Measurements from ENCODE around the gene KLHL4. TPM values are rescaled to one million over a fixed set of nuclear protein-coding genes. Genes with fewer than 3 reads are reported as not detected.

The KLHL4 gene
- total and polyA plus RNA-seq, 2 of the 8 experiments (the other 6 are each of a cell fraction or from before 2014, with no cell fraction given): 8.8 to 16.0 TPM

- Histone ChIP-seq H3K4me2 (ENCODE audit: insufficient read depth in 1 of 2, low read depth in 2 of 2, low read length in 2 of 2) (no peak overlapping the region), H2BK20ac (ENCODE audit: low read length) (no peak overlapping the region), H2BK15ac (ENCODE audit: low read length) (no peak overlapping the region), H3K56ac (replicated peaks; ENCODE audit: insufficient read length, low read depth, low read length) (no peak overlapping the region), H4K5ac (ENCODE audit: insufficient read length, low read depth, low read length) (no peak overlapping the region), H3K27ac (ENCODE audit: low read depth, low read length) (no peak overlapping the region), H3K4ac (replicated peaks; ENCODE audit: insufficient read length, low read depth, low read length) (no peak overlapping the region), H2BK5ac (ENCODE audit: low read depth, low read length) (no peak overlapping the region), H3K9ac (replicated peaks in 1 of 4; ENCODE audit: extremely low read depth in 1 of 4, low read depth in 3 of 4, low read length in 3 of 4) (no peak overlapping the region), H2BK12ac (ENCODE audit: low read depth, low read length) (no peak overlapping the region), H3K4me1 (replicated peaks in 1 of 4; ENCODE audit: control insufficient read depth in 3 of 4, insufficient read depth in 4 of 4, low read length in 3 of 4) (no peaks in the 10 kb centered on the region), H3K18ac (ENCODE audit: extremely low read depth, low read length) (no peak overlapping the region), H3K79me1 (ENCODE audit: low read depth, low read length) (no peaks in the 10 kb centered on the region), H3K23me2 (ENCODE audit: low read depth, low read length) (no peaks in the 10 kb centered on the region), H3K14ac (ENCODE audit: insufficient read length) (no peak overlapping the region), H3K23ac (ENCODE audit: insufficient read length) (no peak overlapping the region), H4K91ac (replicated peaks; ENCODE audit: insufficient read length, low read length) (no peak overlapping the region), H3K79me2 (ENCODE audit: control insufficient read depth in 1 of 2, insufficient read depth in 2 of 2, low read length in 2 of 2) (no peaks in the 10 kb centered on the region; a peak in 1 of 4 replicates), H3K27me3 (replicated peaks in 1 of 4; ENCODE audit: control insufficient read depth in 3 of 4, extremely low read depth in 1 of 4, insufficient read depth in 3 of 4, low read length in 3 of 4) (no peaks in the 10 kb centered on the region), H3K4me3 (ENCODE audit: extremely low read depth in 1 of 4, insufficient read depth in 2 of 4, low read depth in 3 of 4, low read length in 4 of 4) (no peak overlapping the region), H3K36me3 (ENCODE audit: control insufficient read depth in 2 of 4, insufficient read depth in 4 of 4, low read length in 3 of 4) (no peaks in the 10 kb centered on the region), H3K9me3 (ENCODE audit: insufficient read depth in 2 of 2, low read depth in 1 of 2, low read length in 1 of 2) (no peaks in the 10 kb centered on the region), H4K8ac (ENCODE audit: extremely low read depth, insufficient read depth, low read length) (no peak overlapping the region), H2BK120ac (replicated peaks; ENCODE audit: low read depth, low read length) (no peak overlapping the region), H4K20me1 (replicated peaks in 1 of 2; ENCODE audit: control insufficient read depth in 1 of 2, insufficient read depth in 2 of 2, low read length in 2 of 2) (no peaks in the 10 kb centered on the region), H2AFZ (ENCODE audit: low read length) (no peak overlapping the region), H2AK5ac (ENCODE audit: low read depth, low read length) (no peak overlapping the region)
- ChIA-PET POLR2A (ENCODE audit: partially characterized antibody) (interaction anchor here (0.9 kb wide), 1 partner anchor 80 kb away, joined by 3 read pairs; no protein-coding TSS in a partner anchor), CTCF (ENCODE audit: partially characterized antibody) (interaction anchor here (1.0 kb wide), 2 partner anchors 13 to 80 kb away, joined by 3 read pairs; no protein-coding TSS in a partner anchor)
- TF ChIP-seq MAFK (IDR thresholded peaks at IDR 0.05; ENCODE audit: low read depth, low read length): no peak
- no peak for TF ChIP-seq CHD2 (IDR thresholded peaks at IDR 0.05; ENCODE audit: low read length)
- no peak for TF ChIP-seq ATF3 (IDR thresholded peaks at IDR 0.05; ENCODE audit: insufficient read depth, low read depth, low read length)
- no peak for TF ChIP-seq JUN (IDR thresholded peaks at IDR 0.05; ENCODE audit: low read depth, low read length)
- TF ChIP-seq CREB1 (IDR thresholded peaks at IDR 0.05): no peak
- no peak for TF ChIP-seq TEAD4 (IDR thresholded peaks at IDR 0.05; ENCODE audit: low read depth, low read length)
- no peak for TF ChIP-seq SAP30 (IDR thresholded peaks at IDR 0.05; ENCODE audit: insufficient read depth, insufficient replicate concordance, low read length)
- TF ChIP-seq RNF2 (IDR thresholded peaks at IDR 0.05; ENCODE audit: borderline replicate concordance, low read depth, low read length, missing control alignments, poor library complexity, severe bottlenecking): no peak
- TF ChIP-seq CHD1 (IDR thresholded peaks at IDR 0.05; ENCODE audit: low read depth, low read length): no peak
- TF ChIP-seq TAF7 (optimal IDR thresholded peaks at IDR 0.05; ENCODE audit: borderline replicate concordance, low read depth, low read length): no peak
- no peak for TF ChIP-seq HDAC6 (IDR thresholded peaks at IDR 0.05; ENCODE audit: low read depth, low read length)
- TF ChIP-seq POLR2AphosphoS5 (IDR thresholded peaks at IDR 0.05; ENCODE audit: low read depth, low read length): no peak
- TF ChIP-seq CBX5 (IDR thresholded peaks at IDR 0.05; ENCODE audit: low read depth, low read length): no peak
- TF ChIP-seq MAX (IDR thresholded peaks at IDR 0.05): no peak
- DNase-seq (ENCODE audit: low read depth in 1 of 2, low spot score in 2 of 2) (no peak), FAIRE-seq (no peak)
Measured at GRCh38 chrX:87663421-87663820, 145.8 kb downstream of the KLHL4 start.
